GM18507 (cell line): ENCODE data around the gene PHC2.

Source experiments
- DNase-seq: peaks from one replicate; pipeline ENCODE4 v3.0.0; 2011; ENCODE audit warnings: low read depth; ENCODE audit not compliant: insufficient read length; ENCODE audit errors: extremely low spot score
- FAIRE-seq: peaks from 2 replicates; lab custom pipeline; 2011; peaks lifted over from hg19 to GRCh38; lab: Jason Lieb, UNC

PHC2 gene

GRCh38 chr1:33339413-33339812 is 91.5 kb downstream of the PHC2 start:
- FAIRE-seq (no peak), DNase-seq (no peak)

GRCh38 chr1:33338440-33339211 is 92.3 kb downstream of the PHC2 start:
- DNase-seq (no peak), FAIRE-seq (no peak)

GRCh38 chr1:33338048-33338439 is 92.9 kb downstream of the PHC2 start:
- DNase-seq (no peak), FAIRE-seq (no peak)

- no peak for FAIRE-seq
- DNase-seq = no peak
Measured at GRCh38 chr1:33337441-33337840, 93.5 kb downstream of the PHC2 start.

GRCh38 chr1:33336580-33336979 is 94.3 kb downstream of the PHC2 start:
- FAIRE-seq = no peak
- no peak for DNase-seq

- DNase-seq = no peak
Measured at GRCh38 chr1:33335020-33335419, 95.9 kb downstream of the PHC2 start.

GRCh38 chr1:33334081-33334552 is 96.8 kb downstream of the PHC2 start:
- DNase-seq (no peak), FAIRE-seq (no peak)

More at GRCh38 chr1:33335020-33335419, 95.9 kb downstream of the PHC2 start:
- FAIRE-seq = no peak

GRCh38 chr1:33332881-33333280 is 98.0 kb downstream of the PHC2 start:
- no peak for DNase-seq
- no peak for FAIRE-seq

- FAIRE-seq (no peak), DNase-seq (no peak)
Measured at GRCh38 chr1:33332357-33332789, 98.5 kb downstream of the PHC2 start.

GRCh38 chr1:33331444-33332356 is 99.2 kb downstream of the PHC2 start:
- FAIRE-seq (no peak), DNase-seq (no peak)

GRCh38 chr1:33330906-33331305 is 100.0 kb downstream of the PHC2 start:
- FAIRE-seq (no peak), DNase-seq (no peak)

- FAIRE-seq (no peak), DNase-seq (no peak)
Measured at GRCh38 chr1:33330361-33330890, 100.5 kb downstream of the PHC2 start.

GRCh38 chr1:33329600-33330305 is 101.1 kb downstream of the PHC2 start:
- FAIRE-seq (no peak), DNase-seq (no peak)

GRCh38 chr1:33328817-33329216 is 102.1 kb downstream of the PHC2 start:
- FAIRE-seq (no peak), DNase-seq (no peak)

- DNase-seq = no peak
- FAIRE-seq = no peak
Measured at GRCh38 chr1:33327587-33328325, 103.1 kb downstream of the PHC2 start.

GRCh38 chr1:33326785-33327184 is 104.1 kb downstream of the PHC2 start:
- FAIRE-seq = no peak
- no peak for DNase-seq

- FAIRE-seq = no peak
Measured at GRCh38 chr1:33324677-33325575, 106.0 kb downstream of the PHC2 start.

More at GRCh38 chr1:33324677-33325575, 106.0 kb downstream of the PHC2 start:
- DNase-seq = no peak
